Measurements from ENCODE around the gene SLC4A4.

Gene SLC4A4

DNA sequence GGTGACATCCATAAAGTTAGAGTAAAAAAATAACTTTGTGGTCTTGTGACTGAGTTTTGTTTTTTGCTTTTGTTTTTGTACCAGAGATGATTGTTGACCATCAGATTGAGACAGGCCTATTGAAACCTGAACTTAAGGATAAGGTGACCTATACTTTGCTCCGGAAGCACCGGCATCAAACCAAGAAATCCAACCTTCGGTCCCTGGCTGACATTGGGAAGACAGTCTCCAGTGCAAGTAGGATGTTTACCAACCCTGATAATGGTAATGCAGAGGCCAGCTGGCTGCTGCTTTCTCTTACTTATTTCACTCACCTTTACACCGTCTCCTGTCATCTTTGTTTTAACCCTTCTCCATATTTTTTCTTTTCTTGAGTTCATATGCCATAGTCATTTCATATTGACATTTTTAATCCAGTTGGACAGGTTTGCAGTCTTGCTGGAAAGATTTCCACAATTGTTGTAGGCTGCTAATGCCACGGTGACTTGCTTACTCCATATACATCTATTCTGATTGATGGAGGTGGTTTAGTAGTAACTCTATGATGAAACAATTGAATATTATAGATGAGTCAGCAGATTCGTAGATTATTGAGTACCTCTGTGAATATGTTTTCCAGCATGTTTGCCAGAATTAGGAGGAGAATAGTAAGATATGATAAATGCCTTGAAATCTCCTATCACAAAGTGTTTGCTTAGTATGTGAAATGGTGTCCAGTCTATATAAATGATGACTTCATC, 18.3 kb downstream of the SLC4A4 start:
- Histone ChIP-seq H4K20me1 (ENCODE audit: control insufficient read depth, insufficient read depth, low read depth, low read length) (no peaks in the 10 kb centered on the region), H3K79me2 (ENCODE audit: control insufficient read depth, low read length) (no peaks in the 10 kb centered on the region), H3K9me3 (ENCODE audit: control insufficient read depth, insufficient read depth, low read length) (no peaks in the 10 kb centered on the region), H3K4me2 (ENCODE audit: low read length) (no peak overlapping the region), H3K36me3 (ENCODE audit: control insufficient read depth, low read length) (no peaks in the 10 kb centered on the region), H3K27ac (ENCODE audit: low read depth, low read length) (no peak overlapping the region), H3K4me3 (ENCODE audit: low read length) (no peak overlapping the region), H3F3A (ENCODE audit: control insufficient read depth, insufficient read depth) (no peaks in the 10 kb centered on the region), H3K4me1 (ENCODE audit: control insufficient read depth, low read length) (no peaks in the 10 kb centered on the region), H3K9me2 (replicated peaks; ENCODE audit: control insufficient read depth, low read length) (no peaks in the 10 kb centered on the region), H3K27me3 (ENCODE audit: control insufficient read depth, low read length) (no peaks in the 10 kb centered on the region)
- TF ChIP-seq, protein P1, sequence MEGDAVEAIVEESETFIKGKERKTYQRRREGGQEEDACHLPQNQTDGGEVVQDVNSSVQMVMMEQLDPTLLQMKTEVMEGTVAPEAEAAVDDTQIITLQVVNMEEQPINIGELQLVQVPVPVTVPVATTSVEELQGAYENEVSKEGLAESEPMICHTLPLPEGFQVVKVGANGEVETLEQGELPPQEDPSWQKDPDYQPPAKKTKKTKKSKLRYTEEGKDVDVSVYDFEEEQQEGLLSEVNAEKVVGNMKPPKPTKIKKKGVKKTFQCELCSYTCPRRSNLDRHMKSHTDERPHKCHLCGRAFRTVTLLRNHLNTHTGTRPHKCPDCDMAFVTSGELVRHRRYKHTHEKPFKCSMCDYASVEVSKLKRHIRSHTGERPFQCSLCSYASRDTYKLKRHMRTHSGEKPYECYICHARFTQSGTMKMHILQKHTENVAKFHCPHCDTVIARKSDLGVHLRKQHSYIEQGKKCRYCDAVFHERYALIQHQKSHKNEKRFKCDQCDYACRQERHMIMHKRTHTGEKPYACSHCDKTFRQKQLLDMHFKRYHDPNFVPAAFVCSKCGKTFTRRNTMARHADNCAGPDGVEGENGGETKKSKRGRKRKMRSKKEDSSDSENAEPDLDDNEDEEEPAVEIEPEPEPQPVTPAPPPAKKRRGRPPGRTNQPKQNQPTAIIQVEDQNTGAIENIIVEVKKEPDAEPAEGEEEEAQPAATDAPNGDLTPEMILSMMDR (IDR thresholded peaks at IDR 0.05; ENCODE audit: low read depth, low read length, poor library complexity, severe bottlenecking), result no peak
- no peak for TF ChIP-seq EZH2phosphoT487 (IDR thresholded peaks at IDR 0.05; ENCODE audit: borderline replicate concordance, low read length)

DNA sequence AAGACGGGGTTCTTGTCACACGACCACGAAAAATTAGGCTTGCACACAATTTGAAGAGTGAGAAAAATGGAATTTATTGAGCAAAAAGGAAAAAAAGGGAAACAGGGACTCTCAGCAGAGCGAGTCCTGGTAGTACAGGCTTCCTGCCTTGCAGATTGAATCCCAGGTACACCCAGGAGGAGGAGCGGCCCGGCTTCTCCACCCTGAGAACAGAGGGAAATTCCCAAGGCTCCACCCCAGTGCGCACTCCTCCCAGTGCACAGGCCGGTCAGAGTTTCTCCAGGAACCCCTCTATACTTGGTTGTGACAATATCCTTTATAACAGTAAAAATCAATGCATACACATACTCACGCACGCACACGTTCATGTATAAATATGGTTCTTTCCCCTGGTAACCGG, 22.0 kb downstream of the SLC4A4 start:
- Histone ChIP-seq H3K4me1 (ENCODE audit: control insufficient read depth, low read length) (no peaks in the 10 kb centered on the region), H3K36me3 (ENCODE audit: control insufficient read depth, low read length) (no peaks in the 10 kb centered on the region), H3K9me2 (replicated peaks; ENCODE audit: control insufficient read depth, low read length) (no peaks in the 10 kb centered on the region), H3K27me3 (ENCODE audit: control insufficient read depth, low read length) (no peaks in the 10 kb centered on the region), H3K79me2 (ENCODE audit: control insufficient read depth, low read length) (no peaks in the 10 kb centered on the region), H4K20me1 (ENCODE audit: control insufficient read depth, insufficient read depth, low read depth, low read length) (no peaks in the 10 kb centered on the region), H3K27ac (ENCODE audit: low read depth, low read length) (no peak overlapping the region), H3K4me2 (ENCODE audit: low read length) (no peak overlapping the region), H3F3A (ENCODE audit: control insufficient read depth, insufficient read depth) (no peaks in the 10 kb centered on the region), H3K9me3 (ENCODE audit: control insufficient read depth, insufficient read depth, low read length) (no peaks in the 10 kb centered on the region), H3K4me3 (ENCODE audit: low read length) (no peak overlapping the region)
- TF ChIP-seq, protein P1 (IDR thresholded peaks at IDR 0.05; ENCODE audit: low read depth, low read length, poor library complexity, severe bottlenecking), result no peak
- TF ChIP-seq EZH2phosphoT487 (IDR thresholded peaks at IDR 0.05; ENCODE audit: borderline replicate concordance, low read length), result no peak

DNA sequence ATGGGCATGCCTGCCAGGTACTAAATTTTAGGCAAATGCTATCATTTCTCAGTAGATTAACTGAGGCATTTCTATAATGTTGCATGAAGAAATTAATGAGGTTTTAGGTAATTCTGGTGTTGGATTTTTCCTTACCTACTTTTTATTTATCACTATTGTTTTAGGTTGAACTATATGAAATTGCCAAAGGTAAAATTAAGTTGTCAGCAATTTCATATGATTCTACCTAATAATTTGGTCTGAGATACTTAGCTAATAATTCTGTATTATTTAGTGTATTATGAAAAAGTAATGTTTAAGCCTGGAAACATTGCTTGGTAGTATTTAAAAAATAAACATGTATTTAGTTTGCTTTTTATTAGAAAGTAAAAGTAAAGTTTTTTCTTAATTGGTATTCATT, 22.7 kb downstream of the SLC4A4 start:
- Histone ChIP-seq H3K4me1 (ENCODE audit: control insufficient read depth, low read length) (no peaks in the 10 kb centered on the region), H3K36me3 (ENCODE audit: control insufficient read depth, low read length) (no peaks in the 10 kb centered on the region), H3K79me2 (ENCODE audit: control insufficient read depth, low read length) (no peaks in the 10 kb centered on the region), H3K9me2 (replicated peaks; ENCODE audit: control insufficient read depth, low read length) (no peaks in the 10 kb centered on the region), H3K27ac (ENCODE audit: low read depth, low read length) (no peak overlapping the region), H3K9me3 (ENCODE audit: control insufficient read depth, insufficient read depth, low read length) (no peaks in the 10 kb centered on the region), H3K27me3 (ENCODE audit: control insufficient read depth, low read length) (no peaks in the 10 kb centered on the region), H4K20me1 (ENCODE audit: control insufficient read depth, insufficient read depth, low read depth, low read length) (no peaks in the 10 kb centered on the region), H3F3A (ENCODE audit: control insufficient read depth, insufficient read depth) (no peaks in the 10 kb centered on the region), H3K4me3 (ENCODE audit: low read length) (no peak overlapping the region), H3K4me2 (ENCODE audit: low read length) (no peak overlapping the region)
- TF ChIP-seq, protein P1 (IDR thresholded peaks at IDR 0.05; ENCODE audit: low read depth, low read length, poor library complexity, severe bottlenecking), result no peak
- no peak for TF ChIP-seq EZH2phosphoT487 (IDR thresholded peaks at IDR 0.05; ENCODE audit: borderline replicate concordance, low read length)
